ENCODE results near the gene DNAJC17. TPM values are rescaled to one million over a fixed set of nuclear protein-coding genes. Genes with fewer than 3 reads are reported as not detected.

DNAJC17 gene
- total and polyA plus RNA-seq, 2 donors, result 17.9 to 45.6 TPM

Small RNA genes lying within 50 kb of the gene (small RNA-seq; reads per million reads assigned to genes)
- not detected for gene SUMO2P15

Other genes starting within 250 kb of the DNAJC17 start
- gene CCDC32, start 242.4 kb downstream of the DNAJC17 start, total RNA-seq, result 20.8 TPM
- gene CCDC32, start 242.4 kb downstream of the DNAJC17 start, polyA plus RNA-seq, result 29.4 TPM
- 5.9 TPM for gene RPUSD2, start 238.2 kb downstream of the DNAJC17 start, total RNA-seq
- gene RPUSD2, start 238.2 kb downstream of the DNAJC17 start, polyA plus RNA-seq, result 11.7 TPM
- gene KNL1, start 213.2 kb downstream of the DNAJC17 start, total RNA-seq, result 39.5 TPM
- gene KNL1, start 213.2 kb downstream of the DNAJC17 start, polyA plus RNA-seq, result 0.35 TPM
- gene RAD51, start 112.3 kb downstream of the DNAJC17 start, total RNA-seq, result 2.2 TPM
- gene RAD51, start 112.3 kb downstream of the DNAJC17 start, polyA plus RNA-seq, result 0.98 TPM
- gene RMDN3, start 52.2 kb downstream of the DNAJC17 start, total RNA-seq, result 13.0 TPM
- gene RMDN3, start 52.2 kb downstream of the DNAJC17 start, polyA plus RNA-seq, result 35.2 TPM
- gene GCHFR, start 43.4 kb downstream of the DNAJC17 start, total RNA-seq, result 2.9 TPM
- 28.7 TPM for gene GCHFR, start 43.4 kb downstream of the DNAJC17 start, polyA plus RNA-seq
- gene C15orf62, start 37.5 kb downstream of the DNAJC17 start, total RNA-seq, result 0.11 TPM
- 1.2 TPM for gene C15orf62, start 37.5 kb downstream of the DNAJC17 start, polyA plus RNA-seq
- gene ZFYVE19, start 384 bp downstream of the DNAJC17 start, total RNA-seq, result 20.3 TPM
- gene ZFYVE19, start 384 bp downstream of the DNAJC17 start, polyA plus RNA-seq, result 26.4 TPM
- gene PPP1R14D, start 21.2 kb upstream of the DNAJC17 start, total RNA-seq, result not detected
- gene PPP1R14D, start 21.2 kb upstream of the DNAJC17 start, polyA plus RNA-seq, result not detected
- gene SPINT1, start 36.6 kb upstream of the DNAJC17 start, total RNA-seq, result 31.4 TPM
- 17.4 TPM for gene SPINT1, start 36.6 kb upstream of the DNAJC17 start, polyA plus RNA-seq
- 9.3 TPM for gene RHOV, start 66.8 kb upstream of the DNAJC17 start, total RNA-seq
- gene RHOV, start 66.8 kb upstream of the DNAJC17 start, polyA plus RNA-seq, result 4.0 TPM
- gene VPS18, start 87.0 kb upstream of the DNAJC17 start, total RNA-seq, result 15.1 TPM
- 19.3 TPM for gene VPS18, start 87.0 kb upstream of the DNAJC17 start, polyA plus RNA-seq
- gene DLL4, start 121.9 kb upstream of the DNAJC17 start, total RNA-seq, result 11.8 TPM
- gene DLL4, start 121.9 kb upstream of the DNAJC17 start, polyA plus RNA-seq, result 11.2 TPM
- 0.42 TPM for gene CHAC1, start 146.0 kb upstream of the DNAJC17 start, total RNA-seq
- gene CHAC1, start 146.0 kb upstream of the DNAJC17 start, polyA plus RNA-seq, result 1.8 TPM

Data from urinary bladder (tissue), 2 donors.